Fibroblast of the aortic adventitia (primary cell): ENCODE data around the gene CYP4V2. TPM values are rescaled to one million over a fixed set of nuclear protein-coding genes. Genes with fewer than 3 reads are reported as not detected.

ENCODE experiments used
- DNase-seq: peaks from one replicate; pipeline ENCODE4 v3.0.0-alpha.2; 2010; ENCODE audit warnings: low read depth
- H3K4me3 ChIP-seq: 2 replicates; pipeline ENCODE4 v1.5.1; 2011; ENCODE audit warnings: low read depth, mild to moderate bottlenecking, control low read depth, low read length, moderate library complexity
- total RNA-seq: library from RNA; depleted of rRNA; stranded (reverse); fragments of >200 nt; gene quantifications from 2 replicates; pipeline ENCODE4 v1.2.3, GENCODE V29; 2012; ENCODE audit warnings: low replicate concordance
- TF ChIP-seq, protein P1 (sequence below): IDR thresholded peaks from 2 replicates; pipeline ENCODE4 v1.5.1; 2011; ENCODE audit warnings: mild to moderate bottlenecking, low read length, control low read depth, inconsistent platforms; ENCODE audit not compliant: insufficient read depth

CYP4V2 gene
- total RNA-seq, 1 donor = 40.4 TPM

GRCh38 chr4:186150926-186151325 is 40.4 kb upstream of the CYP4V2 start:
- H3K4me3 ChIP-seq = no peak overlapping the region
- DNase-seq = no peak
- TF ChIP-seq, protein P1, sequence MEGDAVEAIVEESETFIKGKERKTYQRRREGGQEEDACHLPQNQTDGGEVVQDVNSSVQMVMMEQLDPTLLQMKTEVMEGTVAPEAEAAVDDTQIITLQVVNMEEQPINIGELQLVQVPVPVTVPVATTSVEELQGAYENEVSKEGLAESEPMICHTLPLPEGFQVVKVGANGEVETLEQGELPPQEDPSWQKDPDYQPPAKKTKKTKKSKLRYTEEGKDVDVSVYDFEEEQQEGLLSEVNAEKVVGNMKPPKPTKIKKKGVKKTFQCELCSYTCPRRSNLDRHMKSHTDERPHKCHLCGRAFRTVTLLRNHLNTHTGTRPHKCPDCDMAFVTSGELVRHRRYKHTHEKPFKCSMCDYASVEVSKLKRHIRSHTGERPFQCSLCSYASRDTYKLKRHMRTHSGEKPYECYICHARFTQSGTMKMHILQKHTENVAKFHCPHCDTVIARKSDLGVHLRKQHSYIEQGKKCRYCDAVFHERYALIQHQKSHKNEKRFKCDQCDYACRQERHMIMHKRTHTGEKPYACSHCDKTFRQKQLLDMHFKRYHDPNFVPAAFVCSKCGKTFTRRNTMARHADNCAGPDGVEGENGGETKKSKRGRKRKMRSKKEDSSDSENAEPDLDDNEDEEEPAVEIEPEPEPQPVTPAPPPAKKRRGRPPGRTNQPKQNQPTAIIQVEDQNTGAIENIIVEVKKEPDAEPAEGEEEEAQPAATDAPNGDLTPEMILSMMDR = no peak

- H3K4me3 ChIP-seq = no peak overlapping the region
- TF ChIP-seq, protein P1 = no peak
- DNase-seq = no peak
Measured at GRCh38 chr4:186151499-186151898, 39.9 kb upstream of the CYP4V2 start.

DNA sequence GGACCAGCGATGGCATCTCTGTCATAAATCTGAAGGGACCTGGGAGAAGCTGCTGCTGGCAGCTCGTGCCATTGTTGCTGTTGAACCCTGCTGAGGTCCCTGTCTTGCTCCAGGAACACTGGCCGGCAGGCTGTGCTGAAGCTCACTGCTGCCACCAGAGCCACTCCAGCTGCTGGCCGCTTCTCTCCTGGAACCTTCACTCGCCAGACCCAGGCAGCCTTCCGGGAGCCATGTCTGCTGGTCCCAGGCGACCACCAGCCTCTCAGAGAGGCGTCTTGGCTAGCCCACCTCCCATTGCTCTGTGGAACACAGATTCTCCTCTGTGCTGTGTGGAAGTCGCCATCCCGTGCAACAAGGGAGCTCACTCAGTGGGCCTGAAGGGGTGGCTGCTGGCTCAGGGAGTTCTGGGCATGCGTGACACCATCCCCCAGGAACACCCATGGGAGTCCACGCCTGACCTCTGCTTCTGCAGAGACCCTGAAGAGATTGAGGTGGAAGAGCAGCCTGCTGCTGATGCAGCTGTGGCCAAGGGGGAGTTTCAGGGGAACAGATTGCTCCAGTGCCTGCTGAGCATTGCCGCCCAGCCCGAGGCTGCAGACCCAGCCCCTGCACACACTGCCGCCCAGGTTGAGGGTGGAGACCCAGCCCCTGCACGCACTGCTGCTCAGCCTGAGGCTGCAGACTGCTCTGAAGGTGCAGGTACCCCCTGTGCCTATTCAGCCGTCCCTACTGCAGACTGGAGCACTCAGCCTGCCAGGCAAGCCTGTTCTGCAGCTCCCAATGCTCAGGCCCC is 33.1 kb upstream of the CYP4V2 start:
- H3K4me3 ChIP-seq = no peak overlapping the region
- TF ChIP-seq, protein P1 = no peak
- DNase-seq = no peak

DNA sequence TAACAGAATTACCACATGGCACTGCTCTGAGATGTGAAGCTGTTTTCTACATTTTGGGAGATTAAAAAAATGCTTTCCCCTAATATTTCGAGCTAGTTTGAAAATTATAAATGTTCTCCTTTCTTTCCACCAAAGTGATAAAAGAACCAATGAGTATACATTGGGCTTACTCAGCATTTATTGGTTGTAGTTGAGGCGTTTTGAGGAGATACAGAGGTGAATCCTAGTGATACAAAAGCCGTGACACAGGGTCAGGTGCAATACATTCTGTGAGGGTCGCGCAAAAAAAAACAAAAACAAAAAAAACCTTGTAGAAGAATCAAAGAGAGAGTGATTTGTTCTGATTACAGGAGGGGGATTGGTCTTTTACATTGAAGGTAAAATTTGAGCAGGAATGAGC is 32.4 kb upstream of the CYP4V2 start:
- TF ChIP-seq, protein P1 = no peak
- no peak for DNase-seq
- no peak overlapping the region for H3K4me3 ChIP-seq

DNA sequence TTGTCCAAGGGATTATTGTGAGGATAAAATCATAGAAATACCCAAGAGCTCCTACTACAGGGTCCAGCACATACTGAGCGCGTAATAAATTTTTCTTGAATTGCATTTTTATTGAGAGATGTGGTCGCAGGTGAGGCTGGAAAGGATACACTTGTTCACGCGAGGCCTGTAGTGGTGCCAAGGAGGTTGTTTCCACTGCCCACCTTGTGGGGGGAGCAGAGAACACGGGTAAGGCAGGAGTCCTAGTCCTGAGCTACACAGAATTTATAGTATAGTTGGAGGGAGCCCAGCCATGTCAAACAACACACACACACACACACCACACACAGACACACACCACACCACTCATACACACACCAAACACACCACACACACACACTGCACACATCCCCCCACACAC is 31.8 kb upstream of the CYP4V2 start:
- TF ChIP-seq, protein P1 = no peak
- no peak for DNase-seq
- H3K4me3 ChIP-seq = no peak overlapping the region

DNA sequence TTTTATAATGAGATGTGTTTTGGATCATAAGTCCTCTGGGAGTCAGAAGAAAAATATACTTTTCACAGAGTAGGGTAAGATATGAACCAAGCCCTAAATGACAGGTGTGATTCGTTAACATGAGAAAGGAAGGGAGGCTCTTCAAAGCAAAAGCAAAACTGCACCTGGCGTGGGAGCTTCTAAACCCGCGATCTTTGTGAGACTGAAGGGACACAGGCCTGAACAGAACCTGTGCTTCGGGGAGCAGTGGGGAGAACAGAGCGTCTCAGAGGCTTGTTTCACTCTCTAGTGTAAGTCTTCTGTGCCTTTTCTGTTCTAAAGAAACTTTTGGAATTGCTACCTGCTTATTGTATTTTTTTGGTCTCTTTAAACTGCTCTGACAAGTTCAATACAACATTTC is 30.2 kb upstream of the CYP4V2 start:
- TF ChIP-seq, protein P1 = no peak
- no peak for DNase-seq
- H3K4me3 ChIP-seq = no peak overlapping the region
